Testis (tissue), 2 donors: ENCODE data around the gene TTC7B.

ENCODE experiments used
- POLR2A ChIP-seq: fragments of 450-650 bp; IDR thresholded peaks from one replicate; pipeline ENCODE4 v1.6.1; 2017; ENCODE audit warnings: antibody characterized with exemption, mild to moderate bottlenecking, moderate library complexity
- TF ChIP-seq, protein P1 (sequence below), 3 experiments: fragments of 450-650 bp in 2 of 3; fragments of 200-600 bp in 1 of 3; sonication (generic) in 1 of 3; IDR thresholded peaks; one replicate each; pipeline ENCODE4 v1.5.1; 2016 to 2019; ENCODE audit warnings: antibody characterized with exemption in 3 of 3, mild to moderate bottlenecking in 2 of 3, moderate library complexity in 1 of 3

DNA sequence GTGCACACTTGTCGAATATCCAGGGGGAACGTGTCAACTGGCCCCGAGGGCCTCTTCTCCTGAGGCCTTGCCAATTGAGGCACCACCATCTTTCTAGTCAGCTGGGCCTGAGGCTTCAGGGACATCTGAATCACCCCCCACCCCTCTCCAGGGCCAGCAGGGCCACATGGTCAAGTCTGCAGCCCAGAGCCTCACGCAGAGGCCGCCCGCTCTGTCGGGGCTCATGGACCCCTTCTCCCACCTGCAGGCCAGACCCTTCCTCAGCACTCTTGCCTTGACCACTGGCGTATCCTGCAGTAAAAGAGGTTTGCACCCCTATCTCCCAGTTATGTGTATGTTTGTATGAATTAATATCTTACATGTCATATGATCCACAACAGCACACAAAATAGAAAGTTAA lies 237.1 kb downstream of the TTC7B start:
- no peak for TF ChIP-seq POLR2A
- TF ChIP-seq, protein P1, sequence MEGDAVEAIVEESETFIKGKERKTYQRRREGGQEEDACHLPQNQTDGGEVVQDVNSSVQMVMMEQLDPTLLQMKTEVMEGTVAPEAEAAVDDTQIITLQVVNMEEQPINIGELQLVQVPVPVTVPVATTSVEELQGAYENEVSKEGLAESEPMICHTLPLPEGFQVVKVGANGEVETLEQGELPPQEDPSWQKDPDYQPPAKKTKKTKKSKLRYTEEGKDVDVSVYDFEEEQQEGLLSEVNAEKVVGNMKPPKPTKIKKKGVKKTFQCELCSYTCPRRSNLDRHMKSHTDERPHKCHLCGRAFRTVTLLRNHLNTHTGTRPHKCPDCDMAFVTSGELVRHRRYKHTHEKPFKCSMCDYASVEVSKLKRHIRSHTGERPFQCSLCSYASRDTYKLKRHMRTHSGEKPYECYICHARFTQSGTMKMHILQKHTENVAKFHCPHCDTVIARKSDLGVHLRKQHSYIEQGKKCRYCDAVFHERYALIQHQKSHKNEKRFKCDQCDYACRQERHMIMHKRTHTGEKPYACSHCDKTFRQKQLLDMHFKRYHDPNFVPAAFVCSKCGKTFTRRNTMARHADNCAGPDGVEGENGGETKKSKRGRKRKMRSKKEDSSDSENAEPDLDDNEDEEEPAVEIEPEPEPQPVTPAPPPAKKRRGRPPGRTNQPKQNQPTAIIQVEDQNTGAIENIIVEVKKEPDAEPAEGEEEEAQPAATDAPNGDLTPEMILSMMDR (IDR thresholded peaks at IDR 0.05) = no peak
